GM21526 (cell line): ENCODE data around the gene PTPN3.

Experiments used
- ATAC-seq: cut with Tn5 transposase; IDR thresholded peaks from one replicate; pipeline ENCODE4 v1.9.1; 2021; ENCODE audit warnings: moderate library complexity; ENCODE audit not compliant: unreplicated experiment, low FRiP score

Gene PTPN3

GRCh38 chr9:109507421-109507838 is 9.3 kb upstream of the PTPN3 start:
- no peak for ATAC-seq

GRCh38 chr9:109506097-109506712 is 8.1 kb upstream of the PTPN3 start:
- ATAC-seq = no peak

GRCh38 chr9:109504689-109505088 is 6.6 kb upstream of the PTPN3 start:
- no peak for ATAC-seq

GRCh38 chr9:109500421-109500974 is 2.4 kb upstream of the PTPN3 start:
- no peak for ATAC-seq

- ATAC-seq = no peak
Measured at GRCh38 chr9:109499631-109500410, 1.7 kb upstream of the PTPN3 start.

- ATAC-seq = no peak
Measured at GRCh38 chr9:109499093-109499630, 1.1 kb upstream of the PTPN3 start.

GRCh38 chr9:109497226-109498153 is 617 bp downstream of the PTPN3 start:
- ATAC-seq = no peak

- ATAC-seq = no peak
Measured at GRCh38 chr9:109496841-109497225, 1.3 kb downstream of the PTPN3 start.

- no peak for ATAC-seq
Measured at GRCh38 chr9:109496218-109496617, 1.9 kb downstream of the PTPN3 start.

- no peak for ATAC-seq
Measured at GRCh38 chr9:109493648-109494047, 4.5 kb downstream of the PTPN3 start.

GRCh38 chr9:109491590-109491989 is 6.5 kb downstream of the PTPN3 start:
- no peak for ATAC-seq

GRCh38 chr9:109488791-109489492 is 9.2 kb downstream of the PTPN3 start:
- ATAC-seq = no peak

- no peak for ATAC-seq
Measured at GRCh38 chr9:109488351-109488750, 9.8 kb downstream of the PTPN3 start.

- no peak for ATAC-seq
Measured at GRCh38 chr9:109487247-109487646, 10.9 kb downstream of the PTPN3 start.

- ATAC-seq = no peak
Measured at GRCh38 chr9:109483744-109484429, 14.2 kb downstream of the PTPN3 start.

GRCh38 chr9:109482391-109482916 is 15.7 kb downstream of the PTPN3 start:
- no peak for ATAC-seq

GRCh38 chr9:109481856-109482255 is 16.3 kb downstream of the PTPN3 start:
- ATAC-seq = no peak

- no peak for ATAC-seq
Measured at GRCh38 chr9:109479822-109480221, 18.3 kb downstream of the PTPN3 start.
